Lung (tissue), 12 donors: ENCODE measurements around the gene NELFE. TPM values are rescaled to one million over a fixed set of nuclear protein-coding genes. Genes with fewer than 3 reads are reported as not detected.

Source experiments
- ATAC-seq: fragments of 200-7000 bp; cut with Tn5 transposase; one replicate; pipeline ENCODE4 v1.9.1; 2020; ENCODE audit warnings: moderate number of reproducible peaks; ENCODE audit not compliant: insufficient read depth, low FRiP score
- DNase-seq, 3 donors: peaks; one replicate each; pipeline ENCODE4 v3.0.0-alpha.2; 2013 to 2017
- H3K27ac ChIP-seq, 2 donors: one replicate each; pipeline ENCODE4 v1.5.1; 2013; ENCODE audit warnings: mild to moderate bottlenecking in 2 of 2, moderate library complexity in 2 of 2, control low read depth in 1 of 2, inconsistent platforms in 1 of 2, low read depth in 1 of 2, low read length in 1 of 2
- H3K27me3 ChIP-seq, 3 donors: one replicate each; pipeline ENCODE4 v1.5.1; 2013; ENCODE audit warnings: low read length in 2 of 3; ENCODE audit not compliant: control insufficient read depth in 3 of 3, insufficient read depth in 3 of 3
- H3K36me3 ChIP-seq, 4 donors: one replicate each; pipeline ENCODE4 v1.5.1; 2013; ENCODE audit warnings: low read length in 4 of 4, mild to moderate bottlenecking in 1 of 4, moderate library complexity in 1 of 4; ENCODE audit not compliant: control insufficient read depth in 4 of 4, insufficient read depth in 4 of 4
- H3K4me1 ChIP-seq, 5 donors: one replicate each; pipeline ENCODE4 v1.5.1; 2013; ENCODE audit warnings: low read length in 5 of 5, mild to moderate bottlenecking in 2 of 5, moderate library complexity in 1 of 5; ENCODE audit not compliant: control insufficient read depth in 5 of 5, insufficient read depth in 5 of 5
- H3K4me3 ChIP-seq: one replicate; pipeline ENCODE4 v1.5.1; 2013; ENCODE audit warnings: mild to moderate bottlenecking, control low read depth, moderate library complexity
- H3K9ac ChIP-seq, 2 donors: one replicate each; pipeline ENCODE4 v1.5.1; 2013; ENCODE audit warnings: low read length in 2 of 2, control low read depth in 1 of 2; ENCODE audit not compliant: insufficient read depth in 1 of 2
- H3K9me3 ChIP-seq, 4 donors: one replicate each; pipeline ENCODE4 v1.5.1; 2013; ENCODE audit warnings: low read length in 3 of 4, mild to moderate bottlenecking in 1 of 4, moderate library complexity in 1 of 4; ENCODE audit not compliant: control insufficient read depth in 4 of 4, insufficient read depth in 3 of 4
- CTCF ChIP-seq: IDR thresholded peaks from 2 replicates; pipeline ENCODE4 v1.5.1; 2012; ENCODE audit warnings: mild to moderate bottlenecking; ENCODE audit errors: control extremely low read depth, extremely low read depth
- WGBS, 2 donors: extraction: QIAGEN DNeasy Blood & Tissue Kit; methylation state at CpG; one replicate each; pipeline ENCODE4 v1.1.7; 2013; 5-methylcytosine and 5-hydroxymethylcytosine counted together
- polyA plus RNA-seq, 2 donors: library from polyadenylated mRNA; stranded (reverse); fragments of 200-250 nt; gene quantifications; one replicate each; pipeline ENCODE4 v1.2.1, GENCODE V29; 2013
- total RNA-seq, 2 donors: library from RNA; depleted of rRNA in 1 of 2; stranded (reverse); fragments of >200 nt in 1 of 2; gene quantifications; one replicate each; pipeline ENCODE4 v1.2.1, GENCODE V29; 2014 to 2021
- donor health status: control.
- donor health status: control.
- donor health status: Bipolar disorder and iron deficiency.
- donor health status: healthy.
- donor health status: DM: yes; HTN: yes; CAD: no.

NELFE gene
- total and polyA plus RNA-seq, 4 donors, result 53.1 to 69.0 (median 58.7) TPM

GRCh38 chr6:31948306-31948705 is 10.5 kb downstream of the NELFE start:
- Histone ChIP-seq H3K4me1 (peaks cover 0 to 14% (median 0%) of the 10 kb centered on the region in 5 donors), H3K27ac (no peak overlapping the region), H3K27me3 (peaks cover 0 to 5% (median 0%) of the 10 kb centered on the region in 3 donors), H3K4me3 (no peak overlapping the region), H3K36me3 (peaks cover under 1 to 18% (median 9%) of the 10 kb centered on the region in 4 donors), H3K9ac (no peak overlapping the region), H3K9me3 (no peaks in the 10 kb centered on the region)
- WGBS, 2 donors, result 78 to 80% methylated on average over 5 of the region's 5 CpGs
- ATAC-seq, result no peak
- no peak for TF ChIP-seq CTCF
- DNase-seq, result no peak

GRCh38 chr6:31947864-31948263 is 10.9 kb downstream of the NELFE start:
- Histone ChIP-seq H3K9ac (no peak overlapping the region), H3K36me3 (peaks cover 0 to 16% (median 7%) of the 10 kb centered on the region in 4 donors), H3K27ac (no peak overlapping the region), H3K4me3 (no peak overlapping the region), H3K27me3 (peaks cover 0 to 5% (median 0%) of the 10 kb centered on the region in 3 donors), H3K9me3 (no peaks in the 10 kb centered on the region), H3K4me1 (peaks cover 0 to 14% (median 0%) of the 10 kb centered on the region in 5 donors)
- 86 to 91% methylated on average over 4 of the region's 4 CpGs for WGBS, 2 donors
- ATAC-seq (no peak), DNase-seq (no peak)
- TF ChIP-seq CTCF, result no peak

- Histone ChIP-seq H3K27me3 (peaks cover 0 to 5% (median 0%) of the 10 kb centered on the region in 3 donors), H3K4me1 (peaks cover 0 to 14% (median 0%) of the 10 kb centered on the region in 5 donors), H3K36me3 (peaks cover 0 to 16% (median 3%) of the 10 kb centered on the region in 4 donors), H3K9ac (no peak overlapping the region), H3K27ac (no peak overlapping the region), H3K9me3 (no peaks in the 10 kb centered on the region), H3K4me3 (no peak overlapping the region)
- ATAC-seq (no peak), DNase-seq (no peak)
- TF ChIP-seq CTCF, result no peak
- WGBS, 2 donors, result 88 to 89% methylated on average over 24 of the region's 24 CpGs
Measured at GRCh38 chr6:31947070-31947675, 11.6 kb downstream of the NELFE start.
